ENCODE data around the gene DSG1.

DSG1 gene

GRCh38 chr18:31401156-31402025 lies 83.4 kb downstream of the DSG1 start:
- no peak for DNase-seq (ENCODE audit: low read depth)

GRCh38 chr18:31402026-31402373 lies 84.0 kb downstream of the DSG1 start:
- no peak for DNase-seq (ENCODE audit: low read depth)
- no peak for TF ChIP-seq CTCF (IDR thresholded peaks at IDR 0.05; ENCODE audit: low read depth, low read length)
- TF ChIP-seq POLR2A (IDR thresholded peaks at IDR 0.05; ENCODE audit: extremely low read depth, insufficient read length): no peak
- TF ChIP-seq MYC (IDR thresholded peaks at IDR 0.05; ENCODE audit: low read depth, low read length): no peak
- no peak for TF ChIP-seq MAX (IDR thresholded peaks at IDR 0.05; ENCODE audit: low read depth, low read length)
- H3K4me3 ChIP-seq (ENCODE audit: low read depth, low read length): no peak overlapping the region

More at GRCh38 chr18:31401156-31402025, 83.4 kb downstream of the DSG1 start:
- no peak for TF ChIP-seq CTCF (IDR thresholded peaks at IDR 0.05; ENCODE audit: low read depth, low read length)
- no peak for TF ChIP-seq POLR2A (IDR thresholded peaks at IDR 0.05; ENCODE audit: extremely low read depth, insufficient read length)
- TF ChIP-seq MYC (IDR thresholded peaks at IDR 0.05; ENCODE audit: low read depth, low read length): no peak
- TF ChIP-seq MAX (IDR thresholded peaks at IDR 0.05; ENCODE audit: low read depth, low read length): no peak
- no peak overlapping the region for H3K4me3 ChIP-seq (ENCODE audit: low read depth, low read length)

GRCh38 chr18:31403409-31403808 lies 85.4 kb downstream of the DSG1 start:
- DNase-seq (ENCODE audit: low read depth): no peak
- TF ChIP-seq MAX (IDR thresholded peaks at IDR 0.05; ENCODE audit: low read depth, low read length): no peak
- no peak for TF ChIP-seq POLR2A (IDR thresholded peaks at IDR 0.05; ENCODE audit: extremely low read depth, insufficient read length)
- TF ChIP-seq CTCF (IDR thresholded peaks at IDR 0.05; ENCODE audit: low read depth, low read length): no peak
- TF ChIP-seq MYC (IDR thresholded peaks at IDR 0.05; ENCODE audit: low read depth, low read length): no peak
- no peak overlapping the region for H3K4me3 ChIP-seq (ENCODE audit: low read depth, low read length)

Data from NB4 (cell line).